ENCODE measurements around the gene RAB1B. TPM values are rescaled to one million over a fixed set of nuclear protein-coding genes. Genes with fewer than 3 reads are reported as not detected.
A peak's percentile ranks its signal among the peaks of the same experiment; 100 is the strongest.

The RAB1B gene
- total RNA-seq, 1 donor from 2014 or later, result 58.0 TPM

DNA sequence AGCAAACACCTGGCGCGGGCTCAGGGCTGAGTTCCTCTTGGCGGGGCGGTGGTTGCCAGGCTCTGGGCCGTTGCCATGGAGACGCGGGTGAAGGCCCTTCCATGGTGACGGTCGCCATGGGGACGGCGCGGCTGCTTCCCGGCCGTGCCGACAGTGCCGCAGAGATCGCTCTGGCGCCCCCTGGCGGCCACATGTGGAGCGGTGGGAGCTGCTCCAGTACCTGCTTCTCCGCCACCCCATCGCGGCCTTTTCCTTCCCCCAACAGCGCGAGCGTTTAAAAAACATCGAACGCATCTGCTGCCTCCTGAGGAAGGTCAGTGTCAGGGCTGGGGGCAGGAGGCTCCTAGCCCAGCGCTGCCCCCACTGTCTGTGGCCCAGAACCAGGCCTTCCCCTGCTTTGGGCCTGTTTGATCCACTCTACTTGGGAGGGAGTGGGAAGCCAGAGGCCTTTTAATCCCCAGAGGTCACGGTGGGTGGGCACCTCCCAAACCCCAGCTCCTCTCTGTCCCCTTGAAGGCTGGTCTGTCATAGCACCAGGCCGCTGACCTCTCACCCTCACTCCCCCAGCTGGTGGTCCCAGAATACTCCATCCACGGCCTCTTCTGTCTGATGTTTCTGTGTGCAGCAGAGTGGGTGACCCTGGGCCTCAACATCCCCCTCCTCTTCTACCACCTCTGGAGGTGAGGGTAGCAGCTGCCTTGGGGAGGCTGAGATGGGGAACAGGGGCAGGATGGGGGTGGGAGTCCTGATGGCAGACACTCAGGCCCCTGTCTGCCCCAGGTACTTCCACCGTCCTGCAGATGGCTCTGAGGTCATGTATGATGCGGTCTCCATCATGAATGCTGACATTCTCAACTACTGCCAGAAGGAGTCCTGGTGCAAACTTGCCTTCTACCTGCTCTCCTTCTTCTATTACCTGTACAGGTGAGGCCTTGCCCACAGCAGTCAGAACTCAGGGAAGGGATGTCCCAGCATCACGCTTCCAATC, 14.3 kb downstream of the RAB1B start:
- DNase-seq (ENCODE audit: low spot score), result peak; percentile 99
- ATAC-seq, result peak; percentile 89

DNA sequence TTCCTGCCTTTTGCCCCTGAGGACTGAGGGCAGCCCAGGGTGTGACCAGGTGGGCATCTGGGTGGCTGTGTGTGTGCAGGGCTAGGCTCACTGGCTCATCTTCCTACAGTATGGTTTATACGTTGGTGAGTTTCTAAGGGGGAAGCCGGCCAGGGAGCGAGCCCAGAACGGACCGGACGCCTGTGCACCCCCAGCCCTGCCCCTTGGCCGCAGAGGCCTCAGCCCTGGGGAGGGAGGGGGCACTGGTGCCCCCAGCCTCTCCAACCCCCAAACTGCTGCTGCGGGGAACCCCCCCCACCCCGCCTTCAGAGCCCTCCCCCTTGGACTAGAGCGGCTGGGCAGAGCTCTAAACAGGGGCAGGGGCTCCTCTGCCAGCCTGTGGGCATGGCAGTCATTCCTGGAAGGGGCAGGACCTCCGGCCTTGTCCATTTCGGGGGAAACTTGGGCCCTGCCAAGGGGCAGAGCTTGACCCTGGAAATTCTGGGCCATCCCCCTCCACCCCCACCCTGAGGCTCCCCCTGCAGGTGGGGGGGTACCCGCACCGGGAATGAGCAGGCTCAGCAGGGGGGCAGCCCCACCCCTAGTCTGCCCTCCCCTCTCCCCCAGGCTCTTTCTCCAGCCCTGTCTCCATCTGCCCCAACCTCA, 15.1 kb downstream of the RAB1B start:
- ATAC-seq (no peak), DNase-seq (ENCODE audit: low spot score) (no peak)

DNA sequence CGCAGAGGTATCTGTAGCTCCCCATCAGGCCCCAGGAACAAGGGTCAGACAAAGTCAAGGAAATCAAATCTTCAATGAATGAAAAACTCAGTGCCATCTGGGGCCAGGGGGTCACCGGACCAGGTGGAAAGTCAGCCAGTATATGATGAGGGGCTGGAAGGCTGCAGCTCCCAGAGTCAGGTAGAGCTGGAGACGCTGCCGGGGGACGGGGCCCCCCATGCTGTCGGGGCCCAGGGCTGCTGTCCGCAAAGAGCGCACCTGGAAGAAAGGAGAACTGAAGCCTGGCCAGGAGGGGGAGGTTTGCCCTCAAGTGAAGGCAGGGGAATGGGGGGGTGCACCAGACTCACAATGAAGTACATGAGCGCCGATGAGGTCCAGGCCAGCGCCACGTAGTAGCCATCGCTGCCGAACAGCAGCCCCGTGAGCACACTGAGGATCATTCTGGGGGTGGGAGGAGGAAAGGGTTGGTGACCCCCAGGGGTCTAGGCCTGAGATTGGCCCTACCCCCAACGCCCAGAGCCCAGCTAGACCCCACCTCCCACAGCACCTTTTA, 16.2 kb downstream of the RAB1B start:
- ATAC-seq, result no peak
- no peak for DNase-seq (ENCODE audit: low spot score)

DNA sequence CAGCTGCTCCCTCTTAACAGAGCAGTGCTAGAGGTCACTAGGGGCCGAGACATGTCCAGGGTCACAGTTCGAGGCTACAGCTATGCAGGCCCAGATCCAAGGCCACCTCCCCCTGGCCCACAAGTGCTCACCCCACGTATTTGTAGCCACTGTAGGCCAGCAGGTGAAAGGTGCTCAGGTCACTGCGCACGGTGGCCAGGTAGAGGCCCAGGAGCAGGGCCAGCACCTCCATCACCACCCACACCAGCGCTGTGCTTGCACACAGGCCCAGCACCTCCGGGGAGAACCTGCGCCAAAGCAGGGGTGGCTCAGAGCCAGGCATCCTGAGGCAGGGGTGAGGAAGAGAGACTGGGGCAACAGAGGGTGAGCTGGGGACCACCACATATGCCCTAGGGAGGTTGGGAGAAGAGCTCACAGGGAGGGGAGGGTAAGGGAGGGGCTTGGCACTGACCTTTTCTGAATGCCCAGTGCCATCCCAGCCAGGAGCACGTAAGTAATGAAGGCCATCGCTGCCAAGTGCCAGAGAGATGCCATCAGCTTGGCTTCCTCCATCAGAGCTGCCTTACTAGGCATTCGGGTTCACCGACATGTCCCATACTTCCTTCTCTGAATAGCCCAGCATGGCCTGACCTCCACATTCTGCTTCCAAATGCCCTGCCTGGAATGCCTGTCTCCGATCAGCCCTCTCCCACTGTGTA, 17.0 kb downstream of the RAB1B start:
- ATAC-seq (no peak), DNase-seq (ENCODE audit: low spot score) (no peak)

DNA sequence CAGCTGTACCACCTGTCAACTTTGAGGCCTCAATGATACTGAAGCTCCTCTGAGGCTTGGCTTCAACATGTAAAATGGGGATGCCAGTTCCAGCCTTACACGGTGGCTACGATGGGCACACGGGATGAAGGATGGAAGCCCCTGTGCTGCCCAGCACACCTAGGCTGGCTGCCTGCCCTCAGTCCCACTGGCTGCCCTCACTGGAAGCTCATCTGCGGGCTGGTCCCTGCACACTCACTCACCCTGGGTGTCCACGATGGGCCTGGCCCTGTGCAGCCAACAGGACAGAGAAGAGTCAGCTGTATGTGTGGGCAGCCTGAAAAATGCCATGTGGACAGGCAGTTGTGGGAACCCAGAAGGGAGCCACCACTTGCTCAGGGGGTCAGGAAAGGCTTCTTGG, 18.3 kb downstream of the RAB1B start:
- DNase-seq (ENCODE audit: low spot score), result no peak
- no peak for ATAC-seq

DNA sequence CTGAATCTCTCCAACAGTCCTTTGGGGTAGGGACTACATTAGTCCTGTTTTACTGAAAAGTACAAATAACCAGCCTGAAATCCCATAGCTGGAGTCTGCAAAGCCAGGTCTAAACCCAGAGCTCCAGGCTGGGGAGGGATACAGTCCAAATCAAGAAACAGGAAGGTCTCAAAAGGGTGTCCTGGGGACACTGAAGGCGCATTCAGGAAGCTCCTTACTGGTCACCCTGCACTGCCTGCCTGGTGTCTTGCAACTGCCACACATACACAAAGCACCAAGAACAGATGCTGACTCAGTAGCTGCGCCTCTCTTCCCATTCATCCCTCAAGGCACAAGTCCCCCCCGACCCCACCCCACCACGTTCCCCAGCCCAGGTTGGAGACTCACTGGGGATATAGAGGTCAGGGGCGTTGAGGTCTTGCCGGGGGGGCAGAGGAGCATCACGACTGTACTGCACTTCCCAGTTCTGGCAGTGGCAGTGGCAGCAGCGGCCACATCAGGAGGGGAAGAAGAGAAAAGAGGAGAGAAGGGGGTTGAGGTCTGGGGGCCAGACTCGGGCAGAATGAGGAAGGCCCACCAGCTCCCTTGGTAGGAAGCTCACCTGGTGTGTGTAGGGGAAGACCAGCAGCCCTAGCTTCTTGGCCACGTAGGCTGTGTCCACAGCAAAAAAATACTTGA, 18.9 kb downstream of the RAB1B start:
- no peak for DNase-seq (ENCODE audit: low spot score)
- ATAC-seq, result no peak

DNA sequence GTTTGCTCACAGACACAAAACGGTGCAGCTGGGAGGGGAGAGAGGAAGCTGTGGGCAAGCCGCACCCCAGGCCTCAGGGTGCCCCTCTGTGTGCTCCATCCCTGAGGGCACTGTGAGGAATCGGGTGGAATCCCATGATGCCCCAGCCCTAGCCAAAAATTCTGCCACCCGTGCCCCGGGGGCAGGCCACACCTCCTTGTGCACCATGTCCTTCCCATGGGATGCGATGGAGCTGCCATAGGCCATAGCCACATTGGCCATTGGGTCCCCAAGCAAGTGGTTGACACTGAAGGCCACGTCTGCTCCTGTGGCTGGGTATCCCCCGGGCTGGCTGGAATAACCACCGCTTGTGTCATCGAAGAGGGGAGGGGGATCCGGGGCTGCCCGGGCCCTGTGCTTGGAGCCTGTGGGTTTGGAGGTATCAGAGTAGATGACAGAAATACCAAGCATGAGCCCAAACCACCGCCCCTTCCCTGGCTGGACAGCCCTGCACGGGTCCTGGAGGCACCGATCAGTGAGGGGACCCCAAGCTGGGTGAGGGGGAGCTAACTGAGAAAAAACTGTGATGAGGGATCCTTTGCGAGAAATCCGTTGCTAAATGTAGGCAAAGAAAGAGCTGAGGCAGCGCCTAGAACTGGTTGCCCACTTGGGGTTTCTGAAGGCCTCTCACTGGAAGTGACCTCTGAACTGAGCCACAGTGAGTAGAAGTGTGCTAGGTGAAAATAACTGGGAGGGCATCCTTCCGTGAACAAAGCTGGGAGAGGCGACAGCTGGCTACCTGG, 19.6 kb downstream of the RAB1B start:
- ATAC-seq (peak; percentile 21), DNase-seq (ENCODE audit: low spot score) (no peak)

DNA sequence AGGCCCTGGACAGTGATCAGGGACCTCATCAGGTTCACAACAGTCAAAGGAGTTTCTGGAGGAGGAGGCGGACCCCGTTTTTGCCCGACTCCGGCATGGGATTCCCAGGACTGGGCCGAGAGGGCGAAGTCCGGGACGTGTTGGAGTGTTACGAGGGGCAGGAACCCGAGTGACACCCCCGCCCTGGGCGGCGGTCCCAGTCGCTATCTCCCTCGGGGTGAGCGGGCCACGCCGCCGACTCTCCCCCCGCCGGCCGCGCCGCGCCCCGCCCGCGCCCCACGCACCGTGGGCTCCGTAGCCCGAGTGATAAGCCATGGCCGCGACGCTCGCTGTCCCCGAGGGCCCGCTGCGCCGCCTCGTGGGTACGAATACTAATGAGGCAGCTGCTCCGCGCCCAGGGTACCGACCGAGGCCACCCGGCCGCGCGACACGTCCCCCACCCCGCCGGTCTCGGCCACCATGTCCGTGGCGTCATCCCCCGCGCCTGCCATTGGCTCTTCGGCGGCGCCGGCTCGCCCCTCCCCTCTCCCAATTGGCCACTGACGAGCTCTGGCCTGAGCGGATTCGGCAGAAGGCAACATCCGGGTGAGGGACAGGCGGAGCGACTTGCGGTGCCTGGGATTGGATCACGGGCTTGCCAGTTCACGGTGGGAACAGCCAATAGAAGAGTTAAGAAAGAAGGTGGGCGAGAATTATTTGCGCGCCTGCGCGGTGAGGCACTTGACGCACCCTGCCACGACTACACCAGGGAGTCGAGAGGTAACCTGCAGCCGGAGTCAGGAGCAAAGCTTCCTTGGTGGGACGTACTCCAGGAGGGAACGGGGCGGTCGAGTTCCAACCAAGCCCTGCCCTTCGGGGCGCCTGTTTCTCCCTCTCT, 20.5 kb downstream of the RAB1B start, which contains the start of gene YIF1A:
YIF1A (minus strand) TSS at position 473 of the 877 bp plus-strand sequence; CDS start at position 315, 158 bp downstream.
- ATAC-seq, result peak; percentile 87
- DNase-seq (ENCODE audit: low spot score), result peak; percentile 99

DNA sequence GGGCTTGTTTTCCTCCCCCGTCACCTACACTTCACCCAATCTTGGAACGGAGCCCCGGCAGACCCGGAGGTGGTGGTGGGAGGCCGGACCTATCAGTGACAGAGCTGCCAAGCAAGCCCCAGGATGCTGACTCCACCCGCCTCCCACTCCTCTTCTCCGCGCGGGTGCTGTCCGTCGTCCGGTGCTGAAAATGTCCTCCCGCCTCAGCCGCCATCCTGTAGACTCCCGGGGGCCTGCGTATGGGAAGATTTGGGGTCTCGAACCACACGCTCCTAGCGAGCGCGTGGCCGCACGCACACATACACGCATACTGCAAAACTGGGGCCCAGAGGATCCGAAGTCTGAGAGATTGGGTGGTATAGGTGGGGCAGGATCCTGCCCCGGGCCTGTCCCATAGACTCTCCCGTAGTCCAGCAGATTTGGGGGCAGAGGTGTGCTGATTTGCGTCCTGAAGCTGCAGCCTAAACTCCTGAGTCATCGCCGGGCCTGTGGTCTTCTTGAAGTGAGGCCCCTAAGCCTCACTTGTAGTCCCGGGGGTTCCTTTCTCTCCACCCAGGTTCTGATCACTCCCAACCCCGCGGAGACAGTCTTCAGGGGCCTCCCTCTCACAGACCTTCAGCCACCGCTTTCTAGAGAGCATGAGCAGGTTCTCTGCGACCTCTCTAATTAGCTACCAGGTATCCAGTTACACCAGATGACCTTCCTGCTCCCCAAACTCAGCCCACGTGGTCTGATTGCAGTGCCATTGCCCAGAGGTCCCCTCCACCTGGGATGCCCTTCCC, 21.3 kb downstream of the RAB1B start:
- no peak for DNase-seq (ENCODE audit: low spot score)
- ATAC-seq, result peak; percentile 44

DNA sequence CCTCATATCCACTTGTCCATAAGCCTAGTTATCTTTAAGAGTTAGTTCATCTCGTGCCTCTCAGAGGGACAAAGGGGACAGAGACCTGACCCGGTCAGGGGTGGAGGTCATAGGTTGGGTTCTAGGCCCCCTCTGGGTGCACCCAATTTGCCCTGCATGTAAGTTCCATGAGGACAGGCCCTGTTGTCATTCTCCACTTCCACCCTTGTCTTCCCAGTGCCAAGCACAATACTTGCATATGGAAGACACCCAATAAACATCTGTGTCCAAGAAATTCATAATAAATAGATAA, 21.8 kb downstream of the RAB1B start:
- DNase-seq (ENCODE audit: low spot score), result no peak
- ATAC-seq, result no peak

DNA sequence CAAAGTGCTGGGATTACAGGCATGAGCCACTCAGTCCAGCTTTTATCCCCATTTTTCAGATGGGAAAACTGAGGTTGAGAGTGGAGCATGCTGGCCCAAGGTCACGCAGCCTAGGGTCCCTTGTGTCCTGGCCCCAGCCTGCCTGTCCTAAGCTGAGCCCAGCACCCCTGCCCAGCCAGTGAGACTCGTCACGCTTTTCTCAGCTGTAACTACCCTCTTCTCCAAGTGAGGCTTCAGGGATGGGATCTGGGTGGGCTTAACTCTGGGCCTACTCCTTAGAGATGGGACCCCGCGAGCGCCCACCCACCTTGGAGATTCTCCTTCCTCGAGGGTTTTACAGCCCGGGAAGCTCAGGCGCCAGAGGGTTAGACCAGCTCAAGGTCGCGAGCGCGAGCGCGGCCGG, 22.9 kb downstream of the RAB1B start:
- no peak for DNase-seq (ENCODE audit: low spot score)
- no peak for ATAC-seq

DNA sequence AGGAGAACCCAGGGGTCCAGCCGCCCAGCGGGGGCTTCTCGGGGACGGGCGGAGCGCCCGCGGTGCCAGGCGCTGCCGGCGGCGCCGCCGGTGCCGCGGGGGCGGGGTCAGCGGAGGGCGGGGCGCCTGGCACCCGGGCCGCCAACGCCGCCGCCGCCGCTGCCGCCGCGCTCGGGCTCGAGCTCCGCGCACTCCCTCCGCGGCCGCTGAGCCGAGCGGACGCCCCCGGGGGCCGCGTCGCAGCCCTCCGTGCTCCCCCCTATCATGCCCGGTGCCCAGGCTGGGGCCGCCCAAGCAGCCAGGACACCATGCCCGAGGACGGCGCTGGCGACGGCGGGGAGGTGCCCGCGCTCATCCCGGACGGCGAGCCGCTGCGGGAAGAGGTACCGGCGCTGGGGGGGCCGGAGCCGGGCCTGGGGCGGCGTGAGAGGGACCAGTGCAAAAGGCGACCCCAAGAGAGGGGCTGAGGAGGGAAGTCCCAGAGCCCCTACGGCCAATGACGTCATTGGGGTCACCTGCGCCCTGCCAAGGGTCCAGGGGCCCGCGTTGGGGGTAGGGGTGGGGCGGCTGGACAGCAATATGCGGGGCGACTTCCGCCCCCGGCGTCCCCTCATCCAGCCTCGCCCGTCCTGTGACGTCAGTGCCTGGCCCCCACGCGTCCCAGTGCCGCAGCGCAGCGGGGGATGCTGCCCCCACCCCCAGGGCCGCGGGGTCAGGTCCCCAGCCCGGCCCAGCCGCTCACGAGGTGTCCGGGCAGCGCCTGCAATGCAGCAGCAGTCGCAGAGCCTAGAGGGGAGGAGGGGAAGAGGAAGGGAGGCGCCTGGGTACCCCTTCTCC, 23.5 kb downstream of the RAB1B start, which contains the start of gene TMEM151A:
TMEM151A (plus strand) TSS at position 189 of the 837 bp plus-strand sequence; CDS start at position 309, 120 bp downstream.
- peak; percentile 8 for ATAC-seq
- no peak for DNase-seq (ENCODE audit: low spot score)

DNA sequence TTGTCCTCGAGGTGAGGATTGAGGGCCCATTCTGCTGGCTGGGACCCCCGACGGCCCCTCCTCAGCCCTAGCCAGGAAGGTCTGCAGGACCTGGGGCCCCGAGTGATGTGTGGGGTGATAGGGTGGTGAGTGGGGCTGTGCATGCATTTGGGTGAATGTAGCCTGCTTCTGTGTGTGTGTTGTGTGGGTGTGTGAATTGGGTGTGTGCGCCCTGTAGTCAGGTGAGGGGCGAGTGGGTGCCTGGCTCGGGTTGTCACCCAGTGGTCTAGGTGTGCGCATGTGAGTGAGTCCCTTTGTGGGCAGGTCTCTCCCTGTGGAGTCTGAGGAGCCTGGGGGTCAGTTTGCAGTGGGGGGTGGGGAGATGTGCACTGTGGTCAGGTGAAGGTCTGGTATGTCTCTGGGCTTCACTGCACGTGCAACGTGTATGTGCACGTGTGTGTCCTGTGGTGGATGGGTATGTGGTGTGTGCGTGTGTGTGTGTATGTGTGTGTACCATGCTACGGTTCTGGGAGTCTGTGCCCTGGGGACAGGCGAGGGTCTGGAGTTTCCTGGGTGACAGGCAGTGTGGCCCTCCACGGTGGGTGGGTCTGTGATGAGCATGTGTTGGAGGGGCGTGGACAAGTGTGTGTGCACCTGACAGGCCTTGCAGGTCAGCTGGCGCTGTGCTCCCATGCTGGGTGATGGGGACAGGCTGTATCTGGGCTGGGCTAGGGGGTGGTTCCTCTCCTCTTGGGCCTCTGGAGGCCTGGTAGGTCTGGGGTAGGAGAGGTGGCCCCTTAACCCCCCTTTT, 24.3 kb downstream of the RAB1B start:
- ATAC-seq (no peak), DNase-seq (ENCODE audit: low spot score) (no peak)

DNA sequence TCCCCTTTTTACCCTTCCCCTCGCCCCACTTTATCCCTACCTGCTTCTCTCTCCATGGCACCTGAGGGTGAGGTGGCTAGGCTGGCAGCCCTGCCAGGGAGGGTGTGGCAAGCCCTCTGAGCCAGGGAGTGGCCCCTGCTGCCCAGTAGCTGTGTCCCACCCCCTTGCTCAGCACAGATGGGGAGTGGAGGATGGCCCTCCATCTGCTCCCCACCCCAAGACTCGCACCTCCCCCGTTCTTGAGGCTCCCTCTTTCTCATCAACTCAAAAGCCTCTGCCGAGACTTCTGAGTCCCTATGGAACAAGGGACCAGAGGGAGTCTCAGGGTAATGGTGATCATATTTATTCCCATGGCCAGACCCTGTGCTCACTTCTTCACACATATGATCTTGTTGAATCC, 24.9 kb downstream of the RAB1B start:
- no peak for DNase-seq (ENCODE audit: low spot score)
- no peak for ATAC-seq

DNA sequence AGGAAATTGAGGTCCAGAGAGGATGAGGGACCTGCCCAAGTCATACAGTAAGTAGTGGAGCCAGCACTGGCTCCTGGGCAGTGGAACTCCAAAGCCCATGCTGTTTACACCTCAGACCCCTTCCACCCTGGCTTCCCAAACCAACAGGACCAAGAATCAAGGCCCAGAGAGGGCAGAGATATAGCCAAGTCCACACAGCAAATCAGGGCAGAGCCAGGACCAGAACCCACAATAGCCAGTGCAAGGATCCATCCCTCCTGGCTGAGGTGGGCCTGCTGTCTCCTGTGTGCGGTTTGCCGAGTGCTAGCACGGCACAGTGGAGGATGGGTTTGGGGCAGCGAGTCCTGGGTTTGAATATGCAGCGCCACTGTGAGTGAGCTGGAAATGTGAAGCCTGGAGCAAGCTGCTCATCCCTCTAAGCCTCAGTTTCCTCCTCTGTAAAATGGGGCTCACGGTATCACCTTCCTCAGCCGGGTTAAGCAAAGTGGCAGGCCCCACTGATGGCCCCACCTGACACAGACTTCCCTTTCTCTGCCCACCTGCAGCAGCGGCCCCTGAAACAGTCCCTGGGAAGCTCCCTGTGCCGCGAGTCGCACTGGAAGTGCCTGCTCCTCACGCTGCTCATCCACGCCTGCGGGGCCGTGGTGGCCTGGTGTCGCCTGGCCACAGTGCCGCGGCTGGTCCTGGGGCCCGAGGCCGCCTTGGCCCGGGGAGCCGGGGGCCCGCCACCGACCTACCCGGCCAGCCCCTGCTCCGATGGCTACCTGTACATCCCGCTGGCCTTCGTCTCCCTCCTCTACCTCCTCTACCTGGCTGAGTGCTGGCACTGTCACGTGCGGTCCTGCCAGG, 25.6 kb downstream of the RAB1B start:
- no peak for ATAC-seq
- no peak for DNase-seq (ENCODE audit: low spot score)

Data from left lobe of liver (tissue), 2 donors.